ENCODE measurements around the gene MYMX. TPM values are rescaled to one million over a fixed set of nuclear protein-coding genes. Genes with fewer than 3 reads are reported as not detected.

Gene MYMX
- total RNA-seq, 6 donors from 2014 or later: 0.46 TPM; not detected in 5

- Histone ChIP-seq H3K9me3 (no peaks in the 10 kb centered on the region), H3K4me1 (peaks cover 42 to 59% (median 55%) of the 10 kb centered on the region in 4 donors), H3K36me3 (no peaks in the 10 kb centered on the region), H3K4me3 (no peak overlapping the region), H3K27ac (peak overlapping the region; percentile 86 to 91 (median 87)), H3K27me3 (no peaks in the 10 kb centered on the region)
- WGBS, 2 donors: 77 to 83% methylated on average over 4 to 16 of the region's 16 CpGs
- TF ChIP-seq POLR2AphosphoS5 (IDR thresholded peaks at IDR 0.05) (peak in 1 of 2 donors; percentile 8), CTCF (IDR thresholded peaks at IDR 0.05) (no peak), EP300 (IDR thresholded peaks at IDR 0.05) (no peak), POLR2A (IDR thresholded peaks at IDR 0.05) (no peak)
- ATAC-seq (ENCODE audit: low FRiP score in 2 of 2): no peak
- DNase-seq: peak; percentile 45 to 88
Measured at GRCh38 chr6:44217332-44218143, 812 bp downstream of the MYMX start.

- DNase-seq: peak; percentile 92 to 94
- Histone ChIP-seq H3K27me3 (no peaks in the 10 kb centered on the region), H3K27ac (peak overlapping the region; percentile 86 to 91 (median 87)), H3K36me3 (no peaks in the 10 kb centered on the region), H3K4me1 (peaks cover 55 to 76% (median 69%) of the 10 kb centered on the region in 4 donors), H3K9me3 (no peaks in the 10 kb centered on the region), H3K4me3 (peak overlapping the region; percentile 27 to 60 (median 48))
- peak; percentile 47 to 63 for TF ChIP-seq POLR2AphosphoS5 (IDR thresholded peaks at IDR 0.05)
- peak in 1 of 6 experiments; percentile 22 for TF ChIP-seq CTCF (IDR thresholded peaks at IDR 0.05)
- no peak for TF ChIP-seq EP300 (IDR thresholded peaks at IDR 0.05)
- TF ChIP-seq POLR2A (IDR thresholded peaks at IDR 0.05): peak in 3 of 4 donors; percentile 56 to 87 (median 67)
- ATAC-seq (ENCODE audit: low FRiP score in 2 of 2): peak; percentile 85 to 88
- WGBS, 2 donors: 8% methylated on average over 23 to 30 of the region's 45 CpGs
Measured at GRCh38 chr6:44219053-44219814, 2.5 kb downstream of the MYMX start.

- H3K27me3 ChIP-seq: no peaks in the 10 kb centered on the region
- no peak for TF ChIP-seq POLR2AphosphoS5 (IDR thresholded peaks at IDR 0.05)
- no peak for TF ChIP-seq EP300 (IDR thresholded peaks at IDR 0.05)
- TF ChIP-seq POLR2A (IDR thresholded peaks at IDR 0.05): no peak
- TF ChIP-seq CTCF (IDR thresholded peaks at IDR 0.05): no peak
- DNase-seq (no peak), ATAC-seq (ENCODE audit: low FRiP score in 2 of 2) (no peak)
- 65 to 93% methylated on average over 18 to 27 of the region's 28 CpGs for WGBS, 2 donors
- H3K36me3 ChIP-seq: no peaks in the 10 kb centered on the region
- H3K4me3 ChIP-seq: peak overlapping the region; percentile 27 to 60 (median 48)
- no peaks in the 10 kb centered on the region for H3K9me3 ChIP-seq
- peaks cover 58 to 83% (median 74%) of the 10 kb centered on the region in 4 donors for H3K4me1 ChIP-seq
- peak overlapping the region; percentile 86 to 91 (median 87) for H3K27ac ChIP-seq
Measured at GRCh38 chr6:44219815-44220784, 3.4 kb downstream of the MYMX start.

GRCh38 chr6:44220913-44221290 lies 4.2 kb downstream of the MYMX start:
- Histone ChIP-seq H3K4me1 (peaks cover 58 to 88% (median 78%) of the 10 kb centered on the region in 4 donors), H3K27ac (peak overlapping the region; percentile 71 to 91 (median 87)), H3K36me3 (no peaks in the 10 kb centered on the region), H3K4me3 (no peak overlapping the region), H3K27me3 (no peaks in the 10 kb centered on the region), H3K9me3 (no peaks in the 10 kb centered on the region)
- ATAC-seq (ENCODE audit: low FRiP score in 2 of 2): no peak
- TF ChIP-seq POLR2AphosphoS5 (IDR thresholded peaks at IDR 0.05) (no peak), EP300 (IDR thresholded peaks at IDR 0.05) (no peak), POLR2A (IDR thresholded peaks at IDR 0.05) (no peak), CTCF (IDR thresholded peaks at IDR 0.05) (no peak)
- 85 to 90% methylated on average over 4 of the region's 4 CpGs for WGBS, 2 donors
- DNase-seq: no peak
